Mammary epithelial cell (primary cell): ENCODE measurements around the gene CNTN5.

Experiments
- EZH2 ChIP-seq: IDR thresholded peaks from 2 replicates; pipeline ENCODE4 v1.6.1; 2012; ENCODE audit warnings: low read length, inconsistent platforms, borderline replicate concordance
- TF ChIP-seq, protein P1 (sequence below), 2 donors: IDR thresholded peaks in 1 of 2; conservative IDR thresholded peaks in 1 of 2; 2 replicates each; pipeline ENCODE4 v1.5.1; 2011 to 2012; ENCODE audit warnings: inconsistent platforms in 2 of 2, low read length in 2 of 2, mild to moderate bottlenecking in 2 of 2, control low read depth in 1 of 2, low read depth in 1 of 2; ENCODE audit not compliant: insufficient read depth in 1 of 2; ENCODE audit errors: extremely low read depth in 1 of 2

DNA sequence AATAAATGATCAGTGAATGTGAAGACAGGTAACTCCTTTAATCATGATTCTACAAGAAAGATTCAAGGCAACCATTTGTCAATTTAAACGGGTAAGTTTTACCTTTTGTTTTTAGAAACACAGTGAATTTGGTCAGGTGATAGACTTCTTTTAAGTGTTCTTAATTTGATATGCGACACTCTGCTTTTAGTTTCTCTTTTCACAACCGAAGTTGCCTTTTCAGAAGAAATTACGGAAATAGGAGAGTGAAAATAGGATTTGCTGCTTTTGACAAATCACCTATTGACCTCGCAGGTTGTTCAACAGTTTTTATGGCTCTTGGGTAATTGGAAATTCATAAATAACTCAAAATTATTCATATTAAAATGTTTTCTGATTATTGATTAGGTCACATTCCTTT lies 142.1 kb downstream of the CNTN5 start:
- TF ChIP-seq, protein P1, sequence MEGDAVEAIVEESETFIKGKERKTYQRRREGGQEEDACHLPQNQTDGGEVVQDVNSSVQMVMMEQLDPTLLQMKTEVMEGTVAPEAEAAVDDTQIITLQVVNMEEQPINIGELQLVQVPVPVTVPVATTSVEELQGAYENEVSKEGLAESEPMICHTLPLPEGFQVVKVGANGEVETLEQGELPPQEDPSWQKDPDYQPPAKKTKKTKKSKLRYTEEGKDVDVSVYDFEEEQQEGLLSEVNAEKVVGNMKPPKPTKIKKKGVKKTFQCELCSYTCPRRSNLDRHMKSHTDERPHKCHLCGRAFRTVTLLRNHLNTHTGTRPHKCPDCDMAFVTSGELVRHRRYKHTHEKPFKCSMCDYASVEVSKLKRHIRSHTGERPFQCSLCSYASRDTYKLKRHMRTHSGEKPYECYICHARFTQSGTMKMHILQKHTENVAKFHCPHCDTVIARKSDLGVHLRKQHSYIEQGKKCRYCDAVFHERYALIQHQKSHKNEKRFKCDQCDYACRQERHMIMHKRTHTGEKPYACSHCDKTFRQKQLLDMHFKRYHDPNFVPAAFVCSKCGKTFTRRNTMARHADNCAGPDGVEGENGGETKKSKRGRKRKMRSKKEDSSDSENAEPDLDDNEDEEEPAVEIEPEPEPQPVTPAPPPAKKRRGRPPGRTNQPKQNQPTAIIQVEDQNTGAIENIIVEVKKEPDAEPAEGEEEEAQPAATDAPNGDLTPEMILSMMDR (conservative IDR thresholded peaks at IDR 0.05 in 1 of 2, IDR thresholded peaks at IDR 0.05 in 1 of 2; ENCODE audit: extremely low read depth in 1 of 2, insufficient read depth in 1 of 2, low read depth in 1 of 2, low read length in 2 of 2), result no peak
- no peak for TF ChIP-seq EZH2
